Measurements from ENCODE around the gene PPID.
"Not testable (repeated sequence)": the region's sequence is repeated elsewhere in the genome, so short reads cannot be mapped to it uniquely, and the experiment has no call there.

Gene PPID

DNA sequence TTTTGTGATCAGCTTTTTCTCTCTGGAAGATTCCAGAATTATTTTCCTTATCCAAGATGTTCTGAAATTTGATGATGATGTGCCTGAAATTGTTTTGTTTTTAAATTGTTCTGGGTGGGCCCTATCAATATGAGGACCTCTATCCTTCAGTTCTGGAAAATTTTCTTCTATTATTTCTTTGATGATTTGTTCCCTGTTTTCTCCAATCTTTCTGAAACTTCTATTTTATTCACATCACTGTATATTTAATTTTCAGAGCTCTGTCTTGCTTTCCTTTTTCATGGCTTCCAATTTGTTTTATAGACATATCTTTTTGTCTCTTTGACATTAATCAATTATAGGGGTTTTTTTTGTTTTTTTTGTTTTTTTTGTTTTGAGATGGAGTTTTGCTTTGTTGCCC lies 33.4 kb upstream of the PPID start:
- peaks cover 30% of the 10 kb centered on the region for H3K27me3 Mint-ChIP-seq
- CTCF ChIA-PET: no interaction called here
- H3K27ac Mint-ChIP-seq: no peak overlapping the region
- H3K4me1 Mint-ChIP-seq: no peaks in the 10 kb centered on the region
- H3K36me3 Mint-ChIP-seq: no peaks in the 10 kb centered on the region
- no peak for DNase-seq
- H3K4me3 Mint-ChIP-seq: no peak overlapping the region
- no peaks in the 10 kb centered on the region for H3K9me3 Mint-ChIP-seq

DNA sequence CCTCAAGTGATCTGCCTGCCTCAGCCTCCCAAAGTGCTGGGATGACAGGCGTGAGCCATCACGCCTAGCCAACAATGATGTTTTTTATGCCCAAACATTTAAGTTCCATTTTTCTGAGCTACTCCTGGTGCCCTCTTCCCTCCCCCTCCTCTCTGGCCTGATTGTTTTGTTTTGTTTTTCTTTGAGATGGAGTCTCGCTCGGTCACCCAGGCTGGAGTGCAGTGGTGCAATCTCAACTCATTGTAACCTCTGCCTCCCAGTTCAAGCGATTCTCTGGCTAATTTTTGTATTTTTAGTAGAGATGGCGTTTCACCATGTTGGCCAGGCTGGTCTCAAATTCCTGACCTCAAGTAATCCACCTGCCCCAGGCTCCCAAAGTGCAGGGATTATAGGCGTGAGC lies 32.6 kb upstream of the PPID start:
- H3K9me3 Mint-ChIP-seq, CTCF ChIA-PET, H3K4me3 Mint-ChIP-seq, H3K27ac Mint-ChIP-seq, H3K36me3 Mint-ChIP-seq, DNase-seq, H3K4me1 Mint-ChIP-seq: not testable (repeated sequence)
- H3K27me3 Mint-ChIP-seq: peaks cover 30% of the 10 kb centered on the region

- Mint-ChIP-seq H3K27ac (no peak overlapping the region), H3K9me3 (no peaks in the 10 kb centered on the region), H3K4me3 (no peak overlapping the region), H3K27me3 (peaks cover 29% of the 10 kb centered on the region), H3K36me3 (no peaks in the 10 kb centered on the region), H3K4me1 (no peaks in the 10 kb centered on the region)
- DNase-seq: no peak
- CTCF ChIA-PET: interaction anchor here (0.9 kb wide), 1 partner anchor 16 kb away, joined by 3 read pairs; no protein-coding TSS in a partner anchor
These were observed 31.4 kb upstream of the PPID start for GRCh38 chr4:158754385-158755180.

GRCh38 chr4:158750379-158750778 lies 27.2 kb upstream of the PPID start:
- CTCF ChIA-PET: no interaction called here
- H3K4me1 Mint-ChIP-seq: no peaks in the 10 kb centered on the region
- no peak for DNase-seq
- peaks cover 13% of the 10 kb centered on the region for H3K27me3 Mint-ChIP-seq
- no peaks in the 10 kb centered on the region for H3K36me3 Mint-ChIP-seq
- H3K4me3 Mint-ChIP-seq: no peak overlapping the region
- H3K27ac Mint-ChIP-seq: no peak overlapping the region
- no peaks in the 10 kb centered on the region for H3K9me3 Mint-ChIP-seq

- H3K9me3 Mint-ChIP-seq, H3K36me3 Mint-ChIP-seq, H3K27ac Mint-ChIP-seq, CTCF ChIA-PET, H3K27me3 Mint-ChIP-seq, H3K4me1 Mint-ChIP-seq, DNase-seq, H3K4me3 Mint-ChIP-seq: not testable (repeated sequence)
These were observed 23.3 kb upstream of the PPID start for GRCh38 chr4:158746537-158746936.

- DNase-seq: no peak
- CTCF ChIA-PET: no interaction called here
- Mint-ChIP-seq H3K36me3 (no peaks in the 10 kb centered on the region), H3K27ac (no peak overlapping the region), H3K9me3 (no peaks in the 10 kb centered on the region), H3K27me3 (peaks cover 5% of the 10 kb centered on the region), H3K4me1 (no peaks in the 10 kb centered on the region), H3K4me3 (no peak overlapping the region)
These were observed 18.3 kb upstream of the PPID start for GRCh38 chr4:158741326-158742021.

GRCh38 chr4:158739600-158739999 lies 16.4 kb upstream of the PPID start:
- no peak overlapping the region for H3K4me3 Mint-ChIP-seq
- CTCF ChIA-PET: no interaction called here
- no peaks in the 10 kb centered on the region for H3K9me3 Mint-ChIP-seq
- H3K4me1 Mint-ChIP-seq: no peaks in the 10 kb centered on the region
- no peak for DNase-seq
- H3K36me3 Mint-ChIP-seq: no peaks in the 10 kb centered on the region
- no peak overlapping the region for H3K27ac Mint-ChIP-seq
- H3K27me3 Mint-ChIP-seq: peaks cover 8% of the 10 kb centered on the region

DNA sequence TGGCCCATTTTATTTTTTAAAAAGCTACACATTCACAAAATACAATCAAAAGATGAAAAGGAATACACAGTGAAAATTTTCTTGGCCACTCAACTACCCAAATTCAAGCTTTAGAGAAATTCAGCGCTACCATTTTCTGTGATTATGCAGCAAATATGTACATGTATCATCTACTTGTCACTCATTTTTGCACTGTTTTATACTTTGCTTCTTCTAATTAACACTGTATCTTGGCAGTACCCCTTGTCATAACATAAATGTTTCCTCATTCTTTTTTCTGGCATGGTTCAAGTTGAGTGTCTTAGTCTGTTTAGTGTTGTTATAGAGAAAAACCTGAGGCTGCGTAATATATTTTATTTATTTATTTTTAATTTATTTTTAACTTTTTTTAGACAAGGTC lies 15.7 kb upstream of the PPID start:
- Mint-ChIP-seq H3K4me1 (no peaks in the 10 kb centered on the region), H3K4me3 (no peak overlapping the region), H3K36me3 (no peaks in the 10 kb centered on the region), H3K9me3 (no peaks in the 10 kb centered on the region), H3K27ac (no peak overlapping the region), H3K27me3 (peaks cover 8% of the 10 kb centered on the region)
- DNase-seq: no peak
- CTCF ChIA-PET: interaction anchor here (0.9 kb wide), 1 partner anchor 15 kb away, joined by 3 read pairs; no protein-coding TSS in a partner anchor

DNA sequence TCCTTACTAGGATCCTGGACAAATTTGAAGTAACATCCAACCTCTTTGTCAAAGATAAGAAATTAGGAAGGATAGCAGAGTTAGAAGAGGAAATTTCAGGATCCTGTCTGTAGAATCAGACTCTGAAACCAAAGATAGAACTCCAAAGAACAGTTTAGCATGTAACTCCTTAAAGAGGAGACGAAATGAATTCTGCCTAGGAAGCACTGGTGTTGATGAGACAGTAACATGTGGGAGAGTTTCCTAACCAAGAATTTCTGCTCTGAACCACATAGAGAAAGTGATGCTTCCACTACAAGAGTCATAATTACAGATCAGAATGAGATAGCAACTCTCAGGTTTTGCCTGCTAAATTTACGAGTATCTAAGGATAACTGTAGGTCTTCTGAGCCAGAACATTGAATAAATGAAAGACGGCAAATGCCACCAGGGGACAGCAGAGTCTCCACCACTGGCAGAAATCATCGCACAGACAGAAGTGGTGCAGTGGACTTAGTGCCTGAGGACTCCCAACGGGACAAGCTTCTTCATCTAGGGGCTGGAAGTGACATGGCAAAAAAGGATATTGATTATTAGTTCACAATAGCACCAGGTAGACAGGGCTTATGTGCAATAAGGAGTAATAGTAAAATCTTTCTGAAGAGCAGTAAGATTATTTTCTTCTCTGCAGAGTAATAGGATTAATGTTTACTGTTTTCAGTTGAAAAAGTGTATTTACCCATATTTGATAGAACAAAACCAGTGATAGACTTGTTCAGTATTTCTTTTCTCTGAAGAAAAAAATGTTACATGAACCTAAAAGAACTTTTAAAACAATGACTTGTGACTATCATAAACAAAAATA lies 6.7 kb upstream of the PPID start:
- Mint-ChIP-seq H3K36me3 (no peaks in the 10 kb centered on the region), H3K4me1 (peaks cover 16% of the 10 kb centered on the region), H3K27me3 (peaks cover 23% of the 10 kb centered on the region), H3K4me3 (no peak overlapping the region), H3K9me3 (no peaks in the 10 kb centered on the region), H3K27ac (no peak overlapping the region)
- peak; percentile 66 for DNase-seq
- CTCF ChIA-PET: interaction anchor here (0.6 to 2.0 kb wide), 4 partner anchors 31 to 131 kb away, joined by 3 to 19 read pairs (median 4); no protein-coding TSS in a partner anchor

- H3K4me3 Mint-ChIP-seq: no peak overlapping the region
- CTCF ChIA-PET: interaction anchor here (1.0 to 2.4 kb wide), 3 partner anchors 40 to 123 kb away, joined by 3 to 8 read pairs (median 5); partner anchors contain the start of gene FNIP2
- H3K27me3 Mint-ChIP-seq: peaks cover 22% of the 10 kb centered on the region
- no peaks in the 10 kb centered on the region for H3K36me3 Mint-ChIP-seq
- H3K9me3 Mint-ChIP-seq: no peaks in the 10 kb centered on the region
- H3K27ac Mint-ChIP-seq: no peak overlapping the region
- DNase-seq: no peak
- peaks cover 31% of the 10 kb centered on the region for H3K4me1 Mint-ChIP-seq
These were observed 5.0 kb upstream of the PPID start for GRCh38 chr4:158728236-158728635.

DNA sequence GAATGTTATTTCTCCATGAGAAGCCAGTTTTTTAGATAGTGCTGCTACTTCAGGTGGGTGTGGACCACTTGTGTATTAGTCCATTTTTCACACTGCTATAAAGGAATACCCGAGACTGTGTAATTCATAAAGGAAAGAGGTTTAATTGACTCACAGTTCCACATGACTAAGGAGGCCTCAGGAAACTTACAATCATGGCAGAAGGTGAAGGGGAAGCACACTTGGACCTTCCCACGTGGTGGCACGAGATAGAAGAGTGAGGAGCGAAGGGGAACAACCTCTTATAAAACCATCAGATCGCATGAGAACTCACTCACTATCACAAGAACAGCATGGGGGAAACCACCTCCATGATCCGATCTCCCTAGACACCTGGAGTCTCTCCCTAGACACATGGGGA lies 3.4 kb upstream of the PPID start:
- Mint-ChIP-seq H3K4me3 (no peak overlapping the region), H3K36me3 (peaks cover 9% of the 10 kb centered on the region), H3K27me3 (peaks cover 12% of the 10 kb centered on the region), H3K4me1 (peaks cover 40% of the 10 kb centered on the region), H3K27ac (no peak overlapping the region), H3K9me3 (no peaks in the 10 kb centered on the region)
- CTCF ChIA-PET: interaction anchor here (1.8 to 2.4 kb wide), 2 partner anchors 42 to 125 kb away, joined by 5 to 8 read pairs; partner anchors contain the start of gene FNIP2
- DNase-seq: no peak

- peaks cover 6% of the 10 kb centered on the region for H3K27me3 Mint-ChIP-seq
- H3K27ac Mint-ChIP-seq: peak overlapping the region; percentile 98
- peak overlapping the region; percentile 54 for H3K4me3 Mint-ChIP-seq
- CTCF ChIA-PET: interaction anchor here (1.0 to 1.9 kb wide), 4 partner anchors 121 to 494 kb away, joined by 3 to 10 read pairs (median 4); no protein-coding TSS in a partner anchor
- no peaks in the 10 kb centered on the region for H3K9me3 Mint-ChIP-seq
- no peak for DNase-seq
- peaks cover 25% of the 10 kb centered on the region for H3K36me3 Mint-ChIP-seq
- H3K4me1 Mint-ChIP-seq: peaks cover 52% of the 10 kb centered on the region
These were observed 1.4 kb upstream of the PPID start for GRCh38 chr4:158724637-158725036.

DNA sequence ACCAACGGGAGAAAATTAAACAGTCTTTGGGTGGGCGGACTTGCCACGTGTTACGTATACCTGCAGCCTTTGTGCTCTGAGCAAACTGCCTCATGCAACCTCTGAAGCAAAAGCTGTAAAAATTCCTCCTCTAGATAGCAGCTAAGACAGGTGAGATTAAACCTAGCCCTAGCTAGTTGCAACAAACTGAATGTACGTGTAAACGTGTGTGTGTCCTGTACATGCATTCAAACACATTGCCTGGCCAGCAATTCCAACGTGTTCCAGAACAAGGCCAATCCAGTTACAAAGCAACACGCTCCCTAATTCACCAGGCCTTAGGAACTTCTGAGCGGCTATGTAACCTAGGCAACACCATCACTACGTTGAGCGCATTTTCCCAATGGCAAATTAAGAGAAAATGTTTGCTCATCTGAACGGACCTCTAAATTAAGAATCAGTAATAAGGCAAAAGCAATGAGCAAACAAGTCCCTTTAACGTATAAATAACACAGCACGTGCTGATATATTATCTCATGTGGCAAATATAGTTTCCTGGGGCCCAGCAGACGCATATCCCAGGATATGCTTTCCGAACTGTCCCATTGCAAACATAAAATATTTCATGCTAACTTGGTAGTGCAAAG lies 792 bp downstream of the PPID start:
- peak overlapping the region; percentile 97 for H3K4me3 Mint-ChIP-seq
- H3K36me3 Mint-ChIP-seq: peaks cover 47% of the 10 kb centered on the region
- H3K27me3 Mint-ChIP-seq: no peaks in the 10 kb centered on the region
- H3K9me3 Mint-ChIP-seq: no peaks in the 10 kb centered on the region
- peaks cover 46% of the 10 kb centered on the region for H3K4me1 Mint-ChIP-seq
- peak overlapping the region; percentile 98 for H3K27ac Mint-ChIP-seq
- DNase-seq: peak; percentile 21
- CTCF ChIA-PET: interaction anchor here (1.0 kb wide), 1 partner anchor 128 kb away, joined by 5 read pairs; no protein-coding TSS in a partner anchor

Data from activated naive CD4-positive, alpha-beta T cell treated with anti-CD3 and anti-CD28 coated beads, Interleukin-2, amount 10 ng/mL, durations not matched to agents 7 days and 5 days (primary cell).